ENCODE results near the gene TRIM60.

Gene TRIM60

GRCh38 chr4:165031436-165032211 is at the start of gene TRIM60:
TRIM60 (plus strand) TSS chr4:165031999; CDS start chr4:165040073, 8,074 bp downstream.
- TF ChIP-seq, protein P1, sequence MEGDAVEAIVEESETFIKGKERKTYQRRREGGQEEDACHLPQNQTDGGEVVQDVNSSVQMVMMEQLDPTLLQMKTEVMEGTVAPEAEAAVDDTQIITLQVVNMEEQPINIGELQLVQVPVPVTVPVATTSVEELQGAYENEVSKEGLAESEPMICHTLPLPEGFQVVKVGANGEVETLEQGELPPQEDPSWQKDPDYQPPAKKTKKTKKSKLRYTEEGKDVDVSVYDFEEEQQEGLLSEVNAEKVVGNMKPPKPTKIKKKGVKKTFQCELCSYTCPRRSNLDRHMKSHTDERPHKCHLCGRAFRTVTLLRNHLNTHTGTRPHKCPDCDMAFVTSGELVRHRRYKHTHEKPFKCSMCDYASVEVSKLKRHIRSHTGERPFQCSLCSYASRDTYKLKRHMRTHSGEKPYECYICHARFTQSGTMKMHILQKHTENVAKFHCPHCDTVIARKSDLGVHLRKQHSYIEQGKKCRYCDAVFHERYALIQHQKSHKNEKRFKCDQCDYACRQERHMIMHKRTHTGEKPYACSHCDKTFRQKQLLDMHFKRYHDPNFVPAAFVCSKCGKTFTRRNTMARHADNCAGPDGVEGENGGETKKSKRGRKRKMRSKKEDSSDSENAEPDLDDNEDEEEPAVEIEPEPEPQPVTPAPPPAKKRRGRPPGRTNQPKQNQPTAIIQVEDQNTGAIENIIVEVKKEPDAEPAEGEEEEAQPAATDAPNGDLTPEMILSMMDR (IDR thresholded peaks at IDR 0.05) = no peak

DNA sequence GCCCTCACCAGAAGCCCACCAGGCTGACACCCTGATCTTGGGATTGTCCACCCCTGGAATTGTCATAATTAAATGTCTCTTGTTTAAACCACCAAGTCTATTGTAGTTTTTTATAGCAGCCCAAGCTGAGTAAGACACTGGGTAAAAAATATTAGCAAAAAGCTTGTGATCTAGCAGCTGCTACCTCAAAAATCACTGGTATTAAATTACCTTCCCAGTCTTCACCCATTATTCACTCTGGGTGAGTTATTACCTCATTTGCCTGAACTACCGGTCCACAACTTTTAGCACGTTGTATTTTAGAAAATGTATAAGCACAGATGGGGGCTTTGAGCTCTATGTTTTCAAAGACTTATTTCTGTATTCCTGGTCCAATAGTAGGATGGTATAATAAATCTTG is 42.3 kb upstream of the TRIM60 start:
- TF ChIP-seq, protein P1 (IDR thresholded peaks at IDR 0.05) = no peak

DNA sequence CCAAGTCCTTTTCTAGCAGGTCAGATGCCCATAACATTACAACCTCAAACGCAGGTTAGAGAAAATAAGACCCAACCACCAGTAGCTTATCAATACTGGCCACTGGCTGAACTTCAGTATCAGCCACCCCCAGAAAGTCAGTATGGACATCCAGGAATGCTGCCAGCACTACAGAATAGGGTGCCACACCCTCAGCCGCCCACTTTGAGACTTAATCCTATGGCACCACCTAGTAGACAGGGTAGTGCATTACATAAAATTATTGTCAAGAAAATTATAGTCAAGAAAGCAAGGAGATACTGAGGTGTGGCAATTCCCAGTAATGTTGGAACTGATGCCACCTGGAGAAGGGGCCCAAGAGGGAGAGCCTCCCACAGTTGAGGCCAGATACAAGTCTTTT is 34.5 kb upstream of the TRIM60 start:
- TF ChIP-seq, protein P1 (IDR thresholded peaks at IDR 0.05) = no peak; the same call in 1 of the 2 replicates

DNA sequence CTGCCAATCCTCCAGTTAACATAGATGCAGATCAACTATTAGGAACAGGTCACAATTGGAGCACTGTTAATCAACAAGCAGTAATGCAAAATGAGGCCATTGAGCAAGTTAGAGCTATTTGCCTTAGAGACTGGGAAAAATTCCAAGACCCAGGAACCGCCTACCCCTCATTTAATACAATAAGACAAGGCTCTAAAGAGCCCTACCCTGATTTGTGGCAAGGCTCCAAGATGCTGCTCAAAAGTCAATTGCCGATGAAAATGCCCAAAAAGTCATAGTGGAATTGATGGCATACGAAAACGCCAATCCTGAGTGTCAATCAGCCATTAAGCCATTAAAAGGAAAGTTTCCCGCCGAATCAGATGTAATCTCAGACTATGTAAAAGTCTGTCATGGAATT is 33.9 kb upstream of the TRIM60 start:
- TF ChIP-seq, protein P1 (IDR thresholded peaks at IDR 0.05) = no peak

DNA sequence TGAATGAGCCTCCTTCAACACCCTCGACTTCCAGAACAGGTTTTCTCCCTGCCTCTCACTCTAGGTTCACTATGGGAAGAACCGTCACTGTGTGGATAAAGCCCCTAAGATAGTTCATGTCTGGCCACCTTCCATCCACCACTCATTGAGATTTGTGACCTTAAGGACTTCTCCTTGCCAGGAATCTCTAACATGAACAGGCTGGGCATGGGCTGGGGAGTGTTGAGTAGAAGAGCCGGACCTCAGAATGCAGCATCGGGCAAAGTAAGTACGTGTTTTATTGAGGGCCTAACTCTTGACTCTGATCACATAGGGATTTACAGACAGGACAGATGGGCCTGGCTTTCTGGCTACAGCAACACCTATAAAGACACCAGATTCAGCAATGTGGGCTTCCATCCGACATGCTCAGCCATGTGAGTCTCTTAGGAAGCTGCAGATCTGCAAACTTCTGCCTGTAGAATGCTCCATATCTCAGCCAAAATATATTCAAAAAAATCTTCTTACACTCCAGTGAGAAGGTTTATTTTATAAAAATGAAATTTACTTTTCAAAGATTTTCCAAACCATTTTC is 26.4 kb upstream of the TRIM60 start:
- TF ChIP-seq, protein P1 (IDR thresholded peaks at IDR 0.05) = no peak

DNA sequence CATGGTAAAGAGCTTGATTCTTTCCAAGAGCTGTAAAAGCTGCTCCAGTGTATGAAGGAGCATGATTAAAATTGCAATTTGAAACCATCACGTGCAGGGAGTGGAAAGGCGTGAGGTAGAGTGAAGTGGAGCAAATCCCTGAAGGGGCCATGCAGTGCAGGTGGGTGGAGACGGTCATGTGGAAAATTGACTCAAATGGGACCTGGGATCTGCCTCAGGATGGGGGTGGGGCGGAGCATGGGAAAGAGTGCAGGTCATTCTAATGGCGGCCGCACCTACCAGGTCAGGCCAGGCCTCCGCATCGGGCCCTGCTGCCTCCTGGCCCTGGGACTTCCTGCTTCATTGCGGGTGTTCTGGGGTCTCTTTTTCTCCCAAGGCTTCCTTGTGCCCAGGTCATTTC is 25.3 kb upstream of the TRIM60 start:
- TF ChIP-seq, protein P1 (IDR thresholded peaks at IDR 0.05) = no peak

GRCh38 chr4:165006886-165007285 is 24.9 kb upstream of the TRIM60 start:
- TF ChIP-seq, protein P1 (IDR thresholded peaks at IDR 0.05) = no peak

All from LNCAP (cell line).